ENCODE data around the gene MAP3K3. TPM values are rescaled to one million over a fixed set of nuclear protein-coding genes. Genes with fewer than 3 reads are reported as not detected.

Gene MAP3K3
- total and polyA plus RNA-seq, 2 experiments from 2014 or later = 8.6 to 36.7 TPM

DNA sequence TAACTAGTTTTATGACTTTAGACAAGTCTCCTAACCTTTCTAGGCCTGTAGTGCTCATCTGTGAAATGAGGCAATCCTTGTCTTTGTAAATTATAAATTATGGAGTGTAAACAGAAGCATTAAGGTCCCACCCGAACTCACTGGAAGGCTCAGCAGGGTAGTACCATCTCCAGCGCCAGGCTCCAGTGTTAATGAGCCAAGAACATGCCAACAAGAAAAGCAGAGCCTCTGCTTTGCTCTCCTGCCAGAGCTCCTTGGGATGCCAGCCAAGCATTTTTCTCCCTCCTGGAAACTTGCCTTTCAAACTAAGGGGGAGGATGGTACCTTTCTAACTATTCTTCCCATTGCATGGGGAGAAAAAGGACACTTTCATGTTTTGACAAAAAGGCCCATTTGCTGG is 62.8 kb downstream of the MAP3K3 start:
- 45 to 48% methylated on average over 2 of the region's 2 CpGs for WGBS, 2 experiments (ENCODE audit: low coverage in 1 of 2, low lambda C conversion rate in 2 of 2, missing lambda C conversion rate in 2 of 2)
- Histone ChIP-seq H3K27ac (no peak overlapping the region), H3K36me3 (ENCODE audit: low read depth) (peaks cover 25% of the 10 kb centered on the region; the same call in 1 of the 2 replicates), H3K4me1 (ENCODE audit: insufficient read depth) (peaks cover 8% of the 10 kb centered on the region; the same call in 1 of the 2 replicates), H2AFZ (no peak overlapping the region), H4K20me1 (ENCODE audit: insufficient read depth) (no peaks in the 10 kb centered on the region), H3K9ac (no peak overlapping the region), H3K4me3 (no peak overlapping the region), H3K27me3 (replicated peaks; ENCODE audit: insufficient read depth) (no peaks in the 10 kb centered on the region), H3K9me3 (ENCODE audit: low read depth) (no peaks in the 10 kb centered on the region), H3K4me2 (ENCODE audit: unreplicated experiment) (no peak overlapping the region), H3F3A (ENCODE audit: insufficient read depth) (no peaks in the 10 kb centered on the region), H3K79me2 (ENCODE audit: insufficient read depth) (no peaks in the 10 kb centered on the region), H3K9me2 (ENCODE audit: insufficient read depth) (no peaks in the 10 kb centered on the region)
- TF ChIP-seq EZH2 (IDR thresholded peaks at IDR 0.05; ENCODE audit: insufficient read depth, poor library complexity, severe bottlenecking) (no peak), EZH2phosphoT487 (IDR thresholded peaks at IDR 0.05; ENCODE audit: insufficient read depth, low read depth) (no peak)
- peak; percentile 20 for DNase-seq
- in situ Hi-C loops (cut with MboI) = no loop called here

DNA sequence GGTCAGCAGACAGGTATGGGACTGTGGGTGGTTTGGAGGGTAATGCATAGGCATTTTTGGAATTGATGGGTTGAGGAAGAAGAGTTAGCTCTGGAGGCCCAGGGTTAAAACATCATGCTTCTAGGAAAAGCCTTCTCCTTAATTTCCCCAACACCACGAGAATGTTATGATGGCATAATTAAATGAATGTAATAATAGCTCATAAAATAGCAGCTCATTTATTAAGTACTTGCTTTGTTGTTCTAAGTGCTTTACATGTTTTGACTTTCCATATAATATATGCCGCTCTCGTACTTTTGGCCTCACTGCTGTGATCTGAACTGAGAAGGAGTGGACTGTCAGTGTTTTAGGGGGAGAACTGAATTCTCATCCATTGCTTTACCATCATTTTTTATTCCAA is 63.4 kb downstream of the MAP3K3 start:
- Histone ChIP-seq H3F3A (ENCODE audit: insufficient read depth) (no peaks in the 10 kb centered on the region), H3K9ac (no peak overlapping the region), H3K27me3 (replicated peaks; ENCODE audit: insufficient read depth) (no peaks in the 10 kb centered on the region), H4K20me1 (ENCODE audit: insufficient read depth) (no peaks in the 10 kb centered on the region), H3K27ac (no peak overlapping the region), H3K4me1 (ENCODE audit: insufficient read depth) (peaks cover 8% of the 10 kb centered on the region; the same call in 1 of the 2 replicates), H3K4me2 (ENCODE audit: unreplicated experiment) (no peak overlapping the region), H3K4me3 (no peak overlapping the region), H2AFZ (no peak overlapping the region), H3K79me2 (ENCODE audit: insufficient read depth) (no peaks in the 10 kb centered on the region), H3K36me3 (ENCODE audit: low read depth) (peaks cover 25% of the 10 kb centered on the region; the same call in 1 of the 2 replicates), H3K9me2 (ENCODE audit: insufficient read depth) (no peaks in the 10 kb centered on the region), H3K9me3 (ENCODE audit: low read depth) (no peaks in the 10 kb centered on the region)
- no peak for TF ChIP-seq EZH2phosphoT487 (IDR thresholded peaks at IDR 0.05; ENCODE audit: insufficient read depth, low read depth)
- no peak for TF ChIP-seq EZH2 (IDR thresholded peaks at IDR 0.05; ENCODE audit: insufficient read depth, poor library complexity, severe bottlenecking)
- 96 to 98% methylated on average over 3 of the region's 3 CpGs for WGBS, 2 experiments (ENCODE audit: low coverage in 1 of 2, low lambda C conversion rate in 2 of 2, missing lambda C conversion rate in 2 of 2)
- no peak for DNase-seq
- in situ Hi-C loops (cut with MboI) = no loop called here

DNA sequence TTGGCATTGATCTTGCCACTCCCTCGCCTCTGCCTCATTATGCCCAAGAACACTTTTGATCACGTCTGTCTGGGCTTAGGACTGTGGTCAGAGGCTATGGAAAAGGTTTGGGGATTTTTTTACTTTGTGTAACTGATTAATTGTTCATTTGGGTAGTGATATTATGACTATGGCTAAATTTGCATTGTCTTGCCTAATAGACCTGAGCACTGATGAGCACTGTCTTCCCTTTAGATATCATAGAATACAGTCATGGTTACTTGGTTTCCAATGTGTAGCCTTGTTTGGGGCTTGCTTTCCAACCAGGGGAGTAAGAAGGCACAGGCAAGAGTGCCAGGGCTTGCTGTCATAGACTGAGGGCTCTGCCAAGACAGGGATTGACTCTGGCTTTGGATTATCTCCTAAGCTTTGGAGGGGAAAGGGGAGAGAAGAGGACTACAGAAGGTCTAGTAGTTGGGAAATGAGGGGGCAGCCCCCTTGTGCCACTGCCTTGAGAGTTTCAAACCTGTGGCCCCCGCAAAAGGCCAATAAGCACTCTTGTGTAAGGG is 64.0 kb downstream of the MAP3K3 start:
- Histone ChIP-seq H3K9me2 (ENCODE audit: insufficient read depth) (no peaks in the 10 kb centered on the region), H3K27ac (no peak overlapping the region), H3K79me2 (ENCODE audit: insufficient read depth) (no peaks in the 10 kb centered on the region), H3K9ac (no peak overlapping the region), H3K4me1 (ENCODE audit: insufficient read depth) (peaks cover 8% of the 10 kb centered on the region; the same call in 1 of the 2 replicates), H2AFZ (no peak overlapping the region), H3K27me3 (replicated peaks; ENCODE audit: insufficient read depth) (no peaks in the 10 kb centered on the region), H3K4me3 (no peak overlapping the region), H3K4me2 (ENCODE audit: unreplicated experiment) (no peak overlapping the region), H3K9me3 (ENCODE audit: low read depth) (no peaks in the 10 kb centered on the region), H4K20me1 (ENCODE audit: insufficient read depth) (no peaks in the 10 kb centered on the region), H3F3A (ENCODE audit: insufficient read depth) (no peaks in the 10 kb centered on the region), H3K36me3 (ENCODE audit: low read depth) (peaks cover 25% of the 10 kb centered on the region; the same call in 1 of the 2 replicates)
- TF ChIP-seq EZH2phosphoT487 (IDR thresholded peaks at IDR 0.05; ENCODE audit: insufficient read depth, low read depth) (no peak), EZH2 (IDR thresholded peaks at IDR 0.05; ENCODE audit: insufficient read depth, poor library complexity, severe bottlenecking) (no peak)
- DNase-seq = no peak
- 96 to 98% methylated on average over 3 of the region's 3 CpGs for WGBS, 2 experiments (ENCODE audit: low coverage in 1 of 2, low lambda C conversion rate in 2 of 2, missing lambda C conversion rate in 2 of 2)
- in situ Hi-C loops (cut with MboI) = no loop called here

DNA sequence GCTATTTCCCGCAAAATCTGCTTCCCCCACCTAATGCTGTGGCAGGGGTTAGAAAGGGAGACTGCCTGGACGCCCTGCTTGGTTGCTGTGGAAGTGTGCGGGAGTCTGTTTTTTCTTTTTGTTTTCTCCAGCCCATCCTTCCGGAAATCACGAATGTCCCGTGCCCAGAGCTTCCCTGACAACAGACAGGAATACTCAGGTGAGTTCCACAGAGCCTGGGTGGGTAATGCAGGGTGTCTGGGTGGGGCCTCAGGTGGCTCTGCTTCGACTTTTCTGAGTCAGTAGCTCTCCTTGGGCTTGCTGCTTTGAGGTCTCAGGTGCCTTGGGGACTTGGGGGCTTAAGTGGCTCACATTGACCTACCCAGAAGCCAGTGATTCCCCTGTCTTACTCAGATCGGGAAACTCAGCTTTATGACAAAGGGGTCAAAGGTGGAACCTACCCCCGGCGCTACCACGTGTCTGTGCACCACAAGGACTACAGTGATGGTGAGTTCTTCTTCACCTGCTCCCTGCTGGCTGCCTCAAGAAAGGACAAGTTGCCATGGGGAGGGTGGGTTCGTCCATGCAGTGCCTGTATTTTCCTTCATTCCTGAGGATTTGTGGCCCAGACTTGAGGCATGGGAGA is 66.3 kb downstream of the MAP3K3 start:
- whole genome bisulfite sequencing, 2 experiments (ENCODE audit: low coverage in 1 of 2, low lambda C conversion rate in 2 of 2, missing lambda C conversion rate in 2 of 2) = 90 to 93% methylated on average over 12 of the region's 12 CpGs
- no peaks in the 10 kb centered on the region for H3K9me2 ChIP-seq (ENCODE audit: insufficient read depth)
- peaks cover 12% of the 10 kb centered on the region; the same call in 1 of the 2 replicates for H3K36me3 ChIP-seq (ENCODE audit: low read depth)
- no peak overlapping the region for H3K4me3 ChIP-seq
- peaks cover 8% of the 10 kb centered on the region; the same call in 1 of the 2 replicates for H3K4me1 ChIP-seq (ENCODE audit: insufficient read depth)
- no peaks in the 10 kb centered on the region for H3K9me3 ChIP-seq (ENCODE audit: low read depth)
- no peaks in the 10 kb centered on the region for H3K27me3 ChIP-seq (replicated peaks; ENCODE audit: insufficient read depth)
- TF ChIP-seq EZH2phosphoT487 (IDR thresholded peaks at IDR 0.05; ENCODE audit: insufficient read depth, low read depth) (no peak), EZH2 (IDR thresholded peaks at IDR 0.05; ENCODE audit: insufficient read depth, poor library complexity, severe bottlenecking) (no peak)
- H4K20me1 ChIP-seq (ENCODE audit: insufficient read depth) = no peaks in the 10 kb centered on the region
- no peak overlapping the region for H2AFZ ChIP-seq
- DNase-seq = no peak
- no peaks in the 10 kb centered on the region for H3K79me2 ChIP-seq (ENCODE audit: insufficient read depth)
- no peaks in the 10 kb centered on the region for H3F3A ChIP-seq (ENCODE audit: insufficient read depth)
- H3K27ac ChIP-seq = no peak overlapping the region
- no peak overlapping the region for H3K4me2 ChIP-seq (ENCODE audit: unreplicated experiment)
- in situ Hi-C loops (cut with MboI) = no loop called here
- no peak overlapping the region for H3K9ac ChIP-seq
